HG03108 (cell line): ENCODE measurements around the gene EIF3D.

ENCODE experiments used
- ATAC-seq: cut with Tn5 transposase; IDR thresholded peaks from one replicate; pipeline ENCODE4 v1.9.1; 2021; ENCODE audit warnings: moderate library complexity; ENCODE audit not compliant: unreplicated experiment

Gene EIF3D

DNA sequence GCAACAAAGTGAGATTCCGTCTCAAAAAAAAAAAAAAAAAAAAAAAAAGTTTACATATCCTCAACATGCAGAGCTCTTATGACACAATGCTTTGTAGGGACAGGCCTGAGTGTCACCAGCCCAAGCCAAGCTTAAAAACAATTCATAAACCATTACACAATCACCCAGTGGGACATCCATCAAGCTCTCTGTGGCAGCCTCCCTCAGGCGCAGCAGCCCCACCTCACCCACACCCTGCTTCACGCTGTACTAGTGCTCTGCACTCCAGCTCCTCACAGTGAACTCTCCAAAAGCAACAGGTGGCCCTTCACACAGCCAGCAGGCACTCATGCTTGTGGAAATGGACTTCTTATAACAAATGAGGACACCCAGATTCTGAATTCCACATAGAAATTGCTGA, 18.6 kb downstream of the EIF3D start:
- ATAC-seq = no peak

- ATAC-seq = no peak
Measured at GRCh38 chr22:36507518-36508010, 21.4 kb downstream of the EIF3D start.

DNA sequence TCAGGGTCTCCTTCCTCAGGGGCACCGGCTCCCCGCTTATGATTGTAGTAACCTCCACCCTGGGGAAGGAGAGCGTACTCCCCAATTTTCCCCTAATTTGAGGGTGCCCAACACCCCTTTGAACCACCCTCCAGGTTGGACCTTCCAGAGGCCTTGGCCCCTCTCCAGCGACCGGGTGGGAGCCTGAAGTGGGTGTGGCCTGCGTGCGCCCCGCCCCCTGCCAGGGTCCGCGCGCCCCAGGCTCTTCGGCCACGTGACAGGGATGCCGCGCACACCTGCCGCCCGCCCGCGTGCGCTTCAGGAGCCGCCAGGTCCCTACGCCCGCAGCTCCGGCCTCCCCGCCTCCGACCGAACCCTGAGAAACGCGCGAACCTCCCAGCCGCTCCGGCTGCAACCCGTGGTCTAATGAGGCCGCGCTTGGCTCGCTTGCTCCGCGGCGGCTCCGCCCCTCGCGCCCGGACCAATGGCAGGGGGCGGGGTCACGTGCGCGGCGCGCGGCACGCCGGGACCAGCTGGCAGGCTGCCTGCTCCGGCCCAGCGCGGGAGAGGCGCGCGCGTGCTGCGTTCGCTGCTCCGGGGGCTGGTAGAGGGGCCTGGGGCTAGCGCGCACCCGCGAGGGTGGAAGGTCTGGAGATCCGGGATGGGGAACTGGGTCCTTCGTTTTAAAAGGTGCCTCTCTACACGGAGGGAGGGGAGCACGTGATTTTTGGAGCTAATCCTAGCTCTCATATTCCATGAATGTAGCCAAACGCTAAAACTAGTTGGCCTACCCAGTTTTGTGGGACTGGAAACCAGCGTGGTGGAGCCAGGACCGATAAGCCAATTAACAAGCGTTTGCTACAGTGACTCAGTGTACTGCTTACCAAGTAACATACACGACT, 22.1 kb downstream of the EIF3D start, which contains the start of gene FOXRED2:
TSS of gene FOXRED2 (minus strand) at position 404 of the 881 bp plus-strand sequence. CDS start 618 bp downstream, outside the sequence.
- peak; percentile 68 for ATAC-seq

GRCh38 chr22:36505998-36506635, 22.8 kb downstream of the EIF3D start:
- ATAC-seq = no peak

GRCh38 chr22:36497910-36498665, 30.9 kb downstream of the EIF3D start:
- ATAC-seq = no peak

DNA sequence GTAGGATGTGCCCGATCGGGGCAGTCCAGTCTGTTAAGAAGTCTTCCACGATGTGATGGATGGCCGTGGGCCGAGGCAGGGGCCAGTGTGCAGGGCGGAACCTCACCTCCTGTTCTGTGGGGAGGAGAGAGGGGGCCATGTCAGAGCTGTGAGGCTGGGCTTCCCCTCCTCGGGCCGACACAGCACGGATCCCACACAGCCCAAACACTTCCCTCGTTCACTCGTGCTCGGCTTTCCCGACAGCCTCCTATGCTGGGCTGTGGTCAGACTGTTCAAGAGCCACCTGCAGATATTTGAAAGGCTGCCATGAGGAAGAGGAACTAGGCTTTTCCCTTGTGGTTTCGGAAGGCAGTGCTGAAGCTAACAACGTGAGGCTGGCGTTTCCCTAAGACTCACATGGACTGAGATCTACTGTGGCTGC, 35.3 kb downstream of the EIF3D start:
- ATAC-seq = peak; percentile 58

- no peak for ATAC-seq
Measured at GRCh38 chr22:36492109-36492508, 36.9 kb downstream of the EIF3D start.

DNA sequence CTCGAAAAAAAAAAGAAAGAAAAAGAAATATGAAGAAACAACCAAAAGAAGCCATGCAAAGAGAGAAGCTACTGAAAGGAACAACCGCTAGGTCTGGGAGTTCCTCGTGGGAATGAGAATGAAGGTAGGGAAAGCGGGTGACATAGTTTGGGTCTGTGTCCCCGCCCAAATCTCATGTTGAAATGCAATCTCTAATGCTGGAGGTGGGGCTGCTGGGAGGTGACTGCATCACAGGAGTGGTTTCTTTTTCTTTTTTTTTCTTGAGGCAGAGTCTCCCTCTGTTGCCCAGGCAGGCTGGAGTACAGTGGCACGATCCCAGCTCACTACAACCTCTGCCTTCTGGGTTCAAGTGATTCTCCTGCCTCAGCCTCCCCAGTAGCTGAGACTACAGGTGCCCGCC, 37.8 kb downstream of the EIF3D start:
- no peak for ATAC-seq

DNA sequence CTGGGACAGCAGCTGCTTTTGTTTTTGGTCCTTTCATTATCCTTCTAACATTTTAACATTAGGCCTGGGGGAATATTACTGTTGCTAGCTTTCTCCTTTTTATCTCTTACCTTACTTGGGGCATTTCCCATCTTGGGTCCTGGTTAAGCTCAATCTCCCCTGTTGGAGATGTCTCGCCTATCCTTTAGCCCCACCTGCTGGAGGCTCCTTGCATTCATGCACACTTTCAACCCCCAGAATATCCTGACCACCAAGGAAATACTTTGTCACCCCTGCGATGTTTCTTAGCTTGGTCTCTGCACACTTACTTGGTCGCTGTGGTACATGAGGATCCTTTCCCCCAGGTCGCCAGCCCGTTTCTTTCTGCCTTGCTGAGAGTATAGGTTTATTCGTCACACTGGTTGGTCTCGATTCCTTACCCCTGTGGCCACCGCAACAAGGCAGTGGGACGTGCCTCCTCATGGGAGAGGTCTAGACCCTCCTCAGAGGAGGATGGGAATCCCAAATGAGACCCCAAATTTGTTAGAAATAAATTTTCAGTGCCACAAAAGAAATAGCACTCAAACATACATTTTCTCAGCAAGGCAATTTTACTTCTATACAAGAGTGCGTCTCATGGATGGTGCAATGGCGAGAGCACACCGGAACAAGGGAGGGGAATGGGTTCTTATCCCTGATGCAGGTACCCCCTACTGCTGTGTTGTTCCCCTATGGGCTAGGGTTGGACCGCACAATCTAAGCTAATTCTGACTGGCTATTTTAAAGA, 42.2 kb downstream of the EIF3D start:
- ATAC-seq = no peak

DNA sequence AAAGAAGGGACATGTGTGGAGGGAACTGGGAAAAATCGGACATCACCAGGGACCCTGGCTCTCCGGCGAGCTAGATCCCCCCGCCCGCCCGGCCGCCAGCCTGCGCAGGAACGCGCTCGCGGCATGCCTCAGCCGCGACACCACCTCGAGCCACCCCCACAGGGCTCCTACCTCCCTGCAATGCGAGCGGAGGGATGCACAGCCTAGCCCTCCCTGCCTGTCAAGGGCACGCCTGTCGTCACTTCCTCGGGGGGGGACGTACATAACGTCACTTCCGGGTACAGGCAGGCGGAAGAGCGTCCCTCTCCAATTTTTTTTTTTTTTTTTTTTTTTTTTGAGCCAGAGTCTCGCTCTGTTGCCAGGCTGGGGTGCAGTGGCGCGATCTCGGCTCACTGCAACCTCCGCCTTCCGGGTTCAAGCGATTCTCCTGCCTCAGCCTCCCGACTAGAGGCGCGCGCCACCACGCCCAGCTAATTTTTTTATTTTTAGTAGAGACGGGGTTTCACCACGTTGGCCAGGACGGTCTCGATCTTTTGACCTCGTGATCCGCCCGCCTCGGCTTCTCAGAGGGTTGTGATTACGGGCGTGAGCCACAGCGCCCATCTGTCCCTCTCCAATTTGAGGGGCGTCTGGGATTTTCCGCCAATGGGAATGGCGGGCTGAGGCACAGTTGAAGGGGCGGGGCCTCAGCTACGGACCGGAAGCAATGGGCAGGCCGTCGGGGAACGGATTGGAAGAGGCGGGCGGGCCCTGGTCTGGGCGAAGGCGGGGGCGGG, 47.4 kb downstream of the EIF3D start, which contains the start of gene TXN2:
TSS of gene TXN2 (minus strand) at position 248 of the 776 bp plus-strand sequence. CDS start 803 bp downstream, outside the sequence.
- peak; percentile 71 for ATAC-seq

GRCh38 chr22:36480941-36481392, 48.0 kb downstream of the EIF3D start:
- peak; percentile 15 for ATAC-seq

DNA sequence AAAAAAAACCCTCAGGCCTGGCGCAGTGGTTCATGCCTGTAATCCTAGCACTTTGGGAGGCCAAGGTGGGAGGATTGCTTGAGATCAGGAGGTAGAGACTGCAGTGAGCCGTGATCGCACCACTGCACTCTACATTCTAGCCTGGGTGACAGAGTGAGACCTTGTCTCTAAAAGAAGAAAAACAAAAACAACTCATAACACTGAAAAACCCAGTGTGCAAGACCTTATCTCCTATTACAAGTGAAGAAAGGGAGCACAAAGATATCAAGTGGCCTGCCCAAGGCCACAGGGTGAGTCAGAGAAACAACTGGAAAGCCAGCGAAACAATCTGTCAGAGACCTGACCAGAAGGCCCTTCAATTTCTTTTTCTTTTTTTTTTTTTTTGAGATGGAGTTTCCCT, 50.0 kb downstream of the EIF3D start:
- no peak for ATAC-seq

GRCh38 chr22:36475341-36475740, 53.6 kb downstream of the EIF3D start:
- no peak for ATAC-seq

DNA sequence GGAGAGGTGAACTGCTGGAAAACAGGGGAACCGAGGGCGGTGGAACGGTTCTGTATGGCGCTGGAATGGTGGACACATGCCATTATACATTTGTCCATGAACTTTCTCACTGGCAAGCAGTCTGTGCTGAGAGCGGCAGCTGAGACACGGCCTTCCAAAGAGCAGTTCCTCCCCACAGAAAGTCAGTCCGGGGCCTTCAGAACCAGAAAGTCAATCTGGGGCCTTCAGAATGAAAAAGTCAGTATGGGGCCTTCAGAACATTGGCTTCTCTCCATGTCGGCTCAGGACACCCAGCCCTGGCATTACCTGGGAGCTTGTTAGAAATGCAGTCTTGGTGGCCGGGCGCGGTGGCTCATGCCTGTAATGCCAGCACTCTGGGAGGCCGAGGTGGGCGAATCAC, 56.3 kb downstream of the EIF3D start:
- no peak for ATAC-seq

DNA sequence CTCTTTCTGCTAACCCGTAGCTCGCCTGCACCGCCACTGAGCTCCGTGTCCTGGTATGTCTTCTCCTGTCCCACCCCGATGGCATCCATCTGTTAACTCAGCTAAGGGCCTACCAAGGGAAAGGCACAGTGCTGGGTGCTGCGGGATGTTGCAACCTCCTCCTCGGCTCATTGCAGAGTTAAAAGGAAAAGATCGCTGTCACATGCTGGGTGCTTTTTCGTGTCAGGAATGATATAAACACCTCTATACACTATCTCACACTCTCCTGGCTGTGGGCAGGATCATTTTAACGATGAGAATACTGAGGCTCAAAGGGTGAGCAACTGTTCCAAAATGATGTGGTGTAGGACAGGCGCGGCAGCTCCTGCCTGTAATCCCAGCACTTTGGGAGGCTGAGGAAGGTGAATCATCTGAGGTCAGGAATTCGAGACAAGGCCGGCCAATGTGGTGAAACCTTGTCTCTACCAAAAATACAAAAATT, 57.6 kb downstream of the EIF3D start:
- no peak for ATAC-seq

DNA sequence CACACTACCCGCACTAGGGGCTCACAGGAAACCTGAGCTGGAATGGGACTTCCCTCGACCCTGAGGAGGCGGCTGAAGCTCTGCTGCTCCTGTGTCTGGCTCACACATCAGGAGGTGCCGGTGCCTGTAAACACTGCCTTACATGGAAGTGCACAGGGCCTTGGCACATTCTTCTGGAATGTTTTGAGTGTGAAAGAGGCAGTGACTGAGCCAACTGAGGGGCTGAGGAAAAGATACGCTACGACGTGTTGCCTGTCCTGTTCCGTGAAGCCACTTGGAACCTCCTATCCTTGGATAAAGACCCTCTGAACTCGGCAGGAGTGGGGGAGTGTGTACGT, 58.0 kb downstream of the EIF3D start:
- no peak for ATAC-seq

- ATAC-seq = no peak
Measured at GRCh38 chr22:36470162-36470993, 58.6 kb downstream of the EIF3D start.

- no peak for ATAC-seq
Measured at GRCh38 chr22:36469094-36469710, 59.8 kb downstream of the EIF3D start.
